NCI-H510A (cell line): Measurements from ENCODE around the gene KRTAP1-4.
"Not testable (repeated sequence)": the region's sequence is repeated elsewhere in the genome, so short reads cannot be mapped to it uniquely, and the experiment has no call there.

Experiments
- DNase-seq: peaks from one replicate; lab custom pipeline; 2025; lab: John Stamatoyannopoulos, UW

The KRTAP1-4 gene

GRCh38 chr17:41029633-41030245, at the start of gene KRTAP1-4:
KRTAP1-4 (minus strand) TSS chr17:41030195; CDS start chr17:41030078, 117 bp downstream.
- no peak for DNase-seq

- DNase-seq: no peak
Observed at GRCh38 chr17:41076788-41077187, 46.8 kb upstream of the KRTAP1-4 start.

GRCh38 chr17:41073676-41074075, 43.7 kb upstream of the KRTAP1-4 start:
- DNase-seq: no peak

- no peak for DNase-seq
Observed at GRCh38 chr17:41071606-41072360, 41.8 kb upstream of the KRTAP1-4 start.

- DNase-seq: no peak
Observed at GRCh38 chr17:41069031-41069430, 39.0 kb upstream of the KRTAP1-4 start.

- no peak for DNase-seq
Observed at GRCh38 chr17:41067281-41067680, 37.3 kb upstream of the KRTAP1-4 start.

- DNase-seq: no peak
Observed at GRCh38 chr17:41065829-41066624, 36.0 kb upstream of the KRTAP1-4 start, which contains the start of gene KRTAP2-4. KRTAP2-4 (minus strand) TSS chr17:41065879; CDS start chr17:41065845, 34 bp downstream.

GRCh38 chr17:41065016-41065689, 35.2 kb upstream of the KRTAP1-4 start:
- not testable (repeated sequence) for DNase-seq

GRCh38 chr17:41064301-41064700, 34.3 kb upstream of the KRTAP1-4 start:
- no peak for DNase-seq

- no peak for DNase-seq
Observed at GRCh38 chr17:41063449-41063848, 33.5 kb upstream of the KRTAP1-4 start.

GRCh38 chr17:41061964-41062363, 32.0 kb upstream of the KRTAP1-4 start:
- no peak for DNase-seq

- no peak for DNase-seq
Observed at GRCh38 chr17:41060052-41060604, 30.1 kb upstream of the KRTAP1-4 start, which contains the start of gene KRTAP2-3. KRTAP2-3 (minus strand) TSS chr17:41060114; CDS start chr17:41060050, 64 bp downstream.

GRCh38 chr17:41059276-41060051, 29.5 kb upstream of the KRTAP1-4 start:
- DNase-seq: not testable (repeated sequence)

- DNase-seq: no peak
Observed at GRCh38 chr17:41058741-41059140, 28.7 kb upstream of the KRTAP1-4 start.

GRCh38 chr17:41057547-41057946, 27.6 kb upstream of the KRTAP1-4 start:
- DNase-seq: no peak

GRCh38 chr17:41055130-41055529, 25.1 kb upstream of the KRTAP1-4 start, which contains the start of gene KRTAP2-2:
KRTAP2-2 (minus strand) TSS chr17:41055230; CDS start chr17:41055211, 19 bp downstream.
- DNase-seq: not testable (repeated sequence)

- not testable (repeated sequence) for DNase-seq
Observed at GRCh38 chr17:41054556-41054955, 24.6 kb upstream of the KRTAP1-4 start.

- DNase-seq: no peak
Observed at GRCh38 chr17:41054025-41054424, 24.0 kb upstream of the KRTAP1-4 start.

- no peak for DNase-seq
Observed at GRCh38 chr17:41052566-41052965, 22.6 kb upstream of the KRTAP1-4 start.

- DNase-seq: no peak
Observed at GRCh38 chr17:41049110-41049509, 19.1 kb upstream of the KRTAP1-4 start.

- no peak for DNase-seq
Observed at GRCh38 chr17:41048441-41048840, 18.4 kb upstream of the KRTAP1-4 start.
